KOPT-K1 (cell line): ENCODE data around the gene EMC7.

Experiments
- H3K27ac ChIP-seq: fragments of 200-600 bp; sonication (generic); 2 replicates; pipeline ENCODE4 v1.5.1; 2016; ENCODE audit warnings: antibody characterized with exemption, mild to moderate bottlenecking, low read depth, low read length; ENCODE audit not compliant: poor library complexity, severe bottlenecking
- H3K36me3 ChIP-seq: fragments of 200-600 bp; sonication (generic); 2 replicates; pipeline ENCODE4 v1.5.1; 2017; ENCODE audit warnings: antibody characterized with exemption, mild to moderate bottlenecking, low read length, moderate library complexity; ENCODE audit not compliant: insufficient read depth
- H3K9me3 ChIP-seq: fragments of 200-600 bp; sonication (generic); 2 replicates; pipeline ENCODE4 v1.5.1; 2017; ENCODE audit warnings: antibody characterized with exemption, low read length, mild to moderate bottlenecking; ENCODE audit not compliant: insufficient read depth, poor library complexity, severe bottlenecking

EMC7 gene

DNA sequence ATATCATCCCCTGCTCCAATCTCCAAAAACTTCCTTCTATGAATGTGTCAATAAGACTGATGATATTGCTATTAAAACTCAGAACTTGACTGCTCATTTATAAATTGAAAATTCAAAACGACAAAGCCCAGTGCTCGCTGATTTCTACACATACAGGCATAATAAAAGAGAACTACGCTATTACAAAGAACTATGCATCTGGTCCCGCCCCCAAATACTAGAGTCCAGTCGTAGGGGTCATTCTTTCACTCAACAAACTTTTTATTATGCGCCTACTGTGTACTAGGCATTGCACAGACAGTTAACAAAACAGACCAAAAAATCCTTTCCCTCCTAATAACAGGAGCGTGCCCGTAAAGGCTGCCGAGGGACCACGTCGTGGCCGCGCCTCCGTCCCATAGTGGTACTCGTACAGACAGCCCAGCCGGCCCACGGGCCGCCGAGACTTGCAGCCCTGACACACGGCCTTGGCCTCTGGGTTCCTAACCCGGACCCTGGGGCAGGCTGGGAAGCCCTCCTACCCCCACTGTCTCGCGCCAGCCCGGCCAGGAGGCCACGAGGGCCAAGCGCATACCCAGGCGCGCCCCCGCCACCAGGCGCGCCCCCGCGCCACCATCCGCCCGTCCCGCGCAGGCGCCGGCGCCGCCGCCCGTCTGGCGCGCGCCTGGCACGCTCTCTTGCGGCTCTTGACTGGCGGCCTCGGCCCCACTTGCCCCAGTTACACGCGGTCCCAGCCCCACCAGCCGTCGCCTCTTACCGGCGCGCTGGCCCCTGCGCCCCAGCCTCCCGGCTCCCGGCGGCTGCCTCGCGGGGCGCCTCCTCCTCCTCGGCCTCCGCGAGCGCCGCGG lies 63.4 kb downstream of the EMC7 start:
- no peaks in the 10 kb centered on the region for H3K9me3 ChIP-seq
- peak overlapping the region; percentile 68 for H3K27ac ChIP-seq
- H3K36me3 ChIP-seq: no peaks in the 10 kb centered on the region
